T47D (cell line): ENCODE data around the gene RTN4R.
"Not testable (repeated sequence)": the region's sequence is repeated elsewhere in the genome, so short reads cannot be mapped to it uniquely, and the experiment has no call there.

Source experiments
- DNase-seq, 2 experiments: peaks; one replicate each; pipeline versions ENCODE4 v3.0.0 to v3.0.0-alpha.2; 2011 to 2012; ENCODE audit warnings: low read depth in 1 of 2, low spot score in 1 of 2
- JUND ChIP-seq: IDR thresholded peaks from 2 replicates; pipeline ENCODE4 v1.6.1; 2012; ENCODE audit warnings: low read depth
- in situ Hi-C: cut with HindIII; loops from 2 replicates; pipeline ENCODE4 v1.10.0; 2016; ENCODE audit warnings: low sequenced_read_pairs, low pct_unique_long_range_greater_than_20kb

Gene RTN4R

DNA sequence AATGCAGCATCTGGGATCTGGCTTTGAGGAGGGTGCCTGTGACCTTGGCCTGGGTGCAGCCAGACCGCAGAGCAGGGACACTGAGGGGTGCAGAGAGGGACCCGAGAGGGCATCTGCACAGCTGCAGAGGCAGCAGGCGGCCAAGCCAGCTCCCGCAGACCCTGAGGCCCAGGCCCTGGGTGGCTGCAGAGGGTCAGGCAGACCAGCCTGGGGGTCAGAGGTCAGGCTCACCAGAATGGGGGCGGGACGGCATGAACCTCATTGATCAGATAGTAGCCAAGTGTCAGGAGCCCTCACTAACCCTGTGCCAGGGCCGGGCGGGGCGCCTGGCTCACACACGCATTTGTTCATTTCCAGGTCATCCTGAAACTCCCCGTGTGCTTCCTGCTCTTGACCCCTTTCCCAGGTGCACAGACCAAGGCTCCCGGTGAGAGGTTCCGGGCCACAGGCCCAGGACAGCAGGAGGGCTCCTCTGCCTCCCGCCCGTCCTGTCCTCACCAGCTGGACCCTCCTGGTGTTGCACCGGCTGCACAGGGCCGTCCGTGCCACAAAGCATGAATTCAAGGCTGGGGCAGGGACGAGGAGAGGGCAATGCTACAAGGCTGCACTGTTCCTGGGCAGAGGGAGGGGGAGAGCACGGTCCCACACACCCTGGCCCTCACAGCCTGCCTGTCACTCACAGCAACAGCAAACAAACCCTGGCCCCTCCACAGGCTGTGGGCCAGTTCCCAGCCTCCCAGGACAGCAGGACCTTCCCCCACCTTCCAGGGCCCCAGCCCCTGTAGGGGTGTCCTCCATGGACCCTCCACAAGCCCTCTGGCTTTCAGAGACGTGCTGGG is 3.3 kb downstream of the RTN4R start:
- no peak for TF ChIP-seq JUND
- in situ Hi-C loops, result no loop called here
- DNase-seq, result no peak

DNA sequence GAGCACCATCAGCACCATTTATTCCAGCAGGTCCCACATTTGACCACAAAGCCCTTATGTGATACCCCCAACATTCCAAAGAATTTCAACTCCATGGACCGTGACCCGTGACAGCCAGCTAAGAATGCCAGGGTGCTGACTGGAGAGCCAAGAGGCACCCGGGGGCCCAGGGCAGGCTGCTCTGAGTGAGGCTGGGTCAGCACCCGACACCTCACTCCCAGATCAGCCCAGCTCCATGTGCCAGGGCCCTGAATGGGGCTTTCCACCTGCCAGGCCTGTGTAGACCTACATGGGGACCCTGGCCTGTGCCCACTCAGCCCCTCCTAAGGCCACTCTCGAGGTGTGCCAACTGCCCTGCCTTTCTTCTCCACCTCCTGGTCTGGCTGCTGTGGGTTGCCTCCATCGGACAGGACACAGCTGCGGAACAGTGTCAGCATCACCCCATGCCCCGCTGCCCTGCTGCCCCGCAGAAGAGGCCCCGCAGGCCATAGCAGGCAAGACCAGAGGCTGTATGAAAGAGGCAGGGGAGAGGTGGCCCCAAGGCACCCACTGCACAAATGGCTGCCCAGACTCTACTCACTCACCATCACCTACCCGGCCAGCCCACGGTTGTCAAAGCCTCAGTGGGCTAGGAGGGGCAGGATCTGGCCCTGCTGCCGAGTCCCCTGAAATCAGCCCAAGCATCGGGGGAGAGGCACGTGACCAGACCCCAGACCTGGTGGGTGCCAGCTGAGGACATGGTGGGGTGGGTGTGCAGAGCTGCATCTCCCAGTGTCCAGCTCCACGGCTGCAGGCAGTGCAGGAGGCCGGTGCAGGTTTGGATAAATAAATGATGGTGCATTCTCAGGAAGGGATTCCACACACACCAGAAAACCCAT is 4.5 kb downstream of the RTN4R start:
- DNase-seq, in situ Hi-C loops: not testable (repeated sequence)

DNA sequence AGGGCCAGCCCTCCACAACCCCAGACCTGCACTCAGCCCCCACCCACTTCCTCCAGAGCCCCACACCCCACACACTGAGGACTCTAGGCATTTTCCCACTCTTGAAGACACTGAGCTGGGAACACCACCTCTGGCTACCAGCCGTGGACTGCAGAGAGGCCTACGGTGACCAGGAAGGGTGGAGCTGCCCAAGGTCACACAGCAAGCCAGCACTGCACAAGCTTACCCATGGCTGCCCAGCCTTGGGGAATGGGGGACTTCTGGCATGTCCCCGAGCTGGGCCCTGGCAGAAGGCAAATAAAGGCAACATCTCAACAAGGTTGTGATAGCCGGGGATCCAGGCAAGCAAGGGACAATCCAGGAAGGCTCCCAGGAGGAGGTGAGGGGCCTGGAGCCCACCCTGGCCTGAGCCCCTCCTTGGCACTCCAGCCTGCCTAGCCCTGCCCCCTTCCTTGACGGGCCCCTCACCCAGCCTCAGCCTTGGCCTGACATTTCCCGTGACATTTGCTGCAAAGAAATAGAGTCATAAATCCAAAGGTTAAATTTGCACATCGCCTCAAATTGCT is 5.5 kb downstream of the RTN4R start:
- no peak for TF ChIP-seq JUND
- no peak for DNase-seq
- in situ Hi-C loops, result no loop called here

DNA sequence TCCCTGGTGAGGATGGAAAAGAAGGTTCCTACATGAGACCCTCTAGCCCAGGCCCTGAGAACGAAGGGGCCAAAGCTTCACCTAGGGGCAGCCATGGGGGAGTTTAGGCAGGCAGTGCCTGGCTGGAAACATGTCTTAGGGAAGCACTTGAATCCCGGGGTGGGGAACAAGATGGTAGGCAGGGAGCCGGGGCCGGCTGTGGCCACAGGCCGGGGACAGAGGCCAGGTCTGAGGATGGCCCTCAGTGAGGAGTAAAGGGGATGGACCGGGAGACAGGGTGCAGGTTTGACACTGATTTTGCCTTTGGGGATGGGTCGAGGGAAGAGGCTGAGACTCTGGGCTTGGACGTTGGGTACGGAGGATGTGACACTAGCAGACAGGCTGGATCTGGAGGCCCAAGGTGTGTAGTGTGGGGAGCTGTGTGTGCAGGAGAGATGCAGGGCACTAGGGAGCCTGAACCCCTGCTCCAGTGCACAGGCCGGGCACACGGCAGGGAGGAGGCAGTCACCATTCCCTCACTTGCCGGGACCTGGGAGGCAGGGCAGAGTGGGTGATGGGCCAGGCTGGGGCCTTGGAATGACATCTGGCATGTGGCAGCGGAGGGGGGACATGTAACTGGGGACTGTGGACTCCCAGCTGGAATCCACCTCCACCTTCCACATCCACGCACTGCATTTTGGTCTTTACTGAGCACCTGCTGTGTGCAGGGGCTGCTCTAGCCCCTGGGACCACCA is 6.1 kb downstream of the RTN4R start:
- DNase-seq, result no peak
- in situ Hi-C loops, result no loop called here
- TF ChIP-seq JUND, result no peak

DNA sequence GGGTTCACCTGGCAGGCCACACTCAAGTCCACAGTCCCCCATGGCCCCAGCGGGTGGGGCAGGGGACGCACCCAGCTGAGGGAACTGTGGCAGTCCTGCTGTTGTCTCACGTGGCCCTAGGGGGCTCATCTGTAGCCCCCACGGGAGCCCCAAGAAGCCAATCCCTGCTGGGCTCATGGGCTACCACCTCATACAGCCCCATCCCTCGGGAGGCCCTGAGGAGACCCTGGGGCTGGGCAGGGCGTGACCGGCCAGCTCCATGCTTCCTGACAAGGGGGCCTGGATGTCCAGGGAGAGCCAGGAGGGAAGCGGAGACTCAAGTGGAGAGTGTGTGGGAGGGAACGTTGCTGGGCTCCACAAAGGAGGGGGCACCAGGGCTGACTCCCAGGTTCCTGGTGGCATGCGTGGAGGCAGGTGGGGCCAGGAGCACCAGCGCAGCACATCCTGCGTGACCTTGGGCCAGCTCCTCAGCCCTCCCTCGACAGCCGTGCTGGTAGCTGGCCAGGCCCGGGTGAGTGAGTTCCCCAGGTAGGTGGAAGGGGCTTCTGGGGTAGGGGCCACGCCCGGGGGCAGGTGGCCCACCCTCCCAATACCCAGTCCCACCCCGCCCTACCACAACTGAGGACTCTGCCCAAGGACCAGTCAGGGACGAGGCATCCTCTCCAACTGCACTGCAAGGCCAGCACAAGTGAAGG is 7.9 kb downstream of the RTN4R start:
- no peak for DNase-seq
- in situ Hi-C loops, result no loop called here
- no peak for TF ChIP-seq JUND

DNA sequence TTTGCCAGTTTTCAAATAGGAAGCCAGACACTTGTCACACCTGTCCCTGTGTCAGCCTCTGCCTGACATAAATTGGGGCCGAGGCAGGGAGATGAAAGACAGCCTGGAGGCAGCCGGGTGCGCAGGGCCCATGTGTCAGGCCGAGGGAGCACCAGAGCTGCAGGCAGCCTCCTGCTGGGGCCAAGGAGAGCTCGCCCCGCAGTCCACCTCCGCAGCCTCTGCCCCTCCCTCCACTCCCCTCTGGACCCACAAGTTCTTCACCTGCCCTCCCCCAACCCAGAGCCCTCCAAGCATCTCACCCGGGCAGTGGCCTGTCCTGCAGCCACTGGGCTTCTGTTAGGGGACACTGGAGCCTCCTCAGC is 8.8 kb downstream of the RTN4R start:
- no peak for TF ChIP-seq JUND
- DNase-seq, result no peak
- in situ Hi-C loops, result no loop called here

DNA sequence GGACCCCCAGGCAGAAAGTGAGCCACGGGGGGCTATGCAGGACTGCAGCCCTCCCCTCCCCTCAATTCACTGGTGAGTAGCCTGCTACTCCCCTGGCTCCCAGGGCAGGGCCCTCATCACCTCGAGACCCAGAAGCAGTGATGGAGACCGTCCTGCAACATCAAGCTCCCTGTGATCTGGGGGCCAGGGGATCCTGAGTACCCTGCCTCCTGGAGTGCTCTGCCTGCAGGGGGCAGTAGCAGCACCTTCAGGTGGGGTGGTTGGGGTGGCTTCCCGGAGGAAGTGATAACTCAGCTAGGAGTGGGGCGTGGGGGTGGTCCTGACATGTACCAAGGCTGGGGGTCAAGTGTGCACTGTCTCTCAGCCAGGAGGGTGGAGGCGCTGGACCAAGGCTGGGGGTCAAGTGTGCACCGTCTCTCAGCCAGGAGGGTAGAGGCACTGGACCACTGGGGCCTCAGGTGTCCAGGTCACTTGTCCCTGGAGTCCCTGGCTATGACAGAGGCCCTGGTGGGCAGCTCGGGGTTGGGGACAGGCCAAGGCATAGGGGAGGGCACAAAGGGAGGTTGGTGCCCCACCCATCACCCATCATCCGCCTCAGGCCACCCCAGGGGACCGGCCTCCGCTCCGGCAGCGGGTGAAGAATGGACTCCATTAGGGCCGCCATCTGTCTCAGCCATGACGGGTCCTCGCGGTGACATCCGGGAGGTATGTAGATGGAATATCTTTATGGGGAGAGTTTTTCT is 9.4 kb downstream of the RTN4R start:
- in situ Hi-C loops, result no loop called here
- no peak for DNase-seq

DNA sequence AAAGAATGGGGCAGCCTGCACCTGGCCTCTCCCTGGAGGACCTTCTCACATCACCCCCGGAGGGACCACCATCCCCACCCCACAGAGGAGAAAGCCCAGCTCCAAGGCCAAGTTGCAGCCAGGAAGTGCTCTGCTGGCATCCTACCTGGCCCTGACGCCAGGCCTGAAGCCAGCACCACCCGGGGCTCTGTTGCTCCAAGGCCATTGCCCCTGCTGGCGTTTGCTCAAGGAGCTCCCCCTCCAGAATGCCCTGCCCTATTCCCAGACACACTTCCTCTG is 10.2 kb downstream of the RTN4R start:
- in situ Hi-C loops, result no loop called here
- TF ChIP-seq JUND, result no peak
- DNase-seq, result no peak

More for the DNA sequence above, 9.4 kb downstream of the RTN4R start:
- no peak for TF ChIP-seq JUND

DNA sequence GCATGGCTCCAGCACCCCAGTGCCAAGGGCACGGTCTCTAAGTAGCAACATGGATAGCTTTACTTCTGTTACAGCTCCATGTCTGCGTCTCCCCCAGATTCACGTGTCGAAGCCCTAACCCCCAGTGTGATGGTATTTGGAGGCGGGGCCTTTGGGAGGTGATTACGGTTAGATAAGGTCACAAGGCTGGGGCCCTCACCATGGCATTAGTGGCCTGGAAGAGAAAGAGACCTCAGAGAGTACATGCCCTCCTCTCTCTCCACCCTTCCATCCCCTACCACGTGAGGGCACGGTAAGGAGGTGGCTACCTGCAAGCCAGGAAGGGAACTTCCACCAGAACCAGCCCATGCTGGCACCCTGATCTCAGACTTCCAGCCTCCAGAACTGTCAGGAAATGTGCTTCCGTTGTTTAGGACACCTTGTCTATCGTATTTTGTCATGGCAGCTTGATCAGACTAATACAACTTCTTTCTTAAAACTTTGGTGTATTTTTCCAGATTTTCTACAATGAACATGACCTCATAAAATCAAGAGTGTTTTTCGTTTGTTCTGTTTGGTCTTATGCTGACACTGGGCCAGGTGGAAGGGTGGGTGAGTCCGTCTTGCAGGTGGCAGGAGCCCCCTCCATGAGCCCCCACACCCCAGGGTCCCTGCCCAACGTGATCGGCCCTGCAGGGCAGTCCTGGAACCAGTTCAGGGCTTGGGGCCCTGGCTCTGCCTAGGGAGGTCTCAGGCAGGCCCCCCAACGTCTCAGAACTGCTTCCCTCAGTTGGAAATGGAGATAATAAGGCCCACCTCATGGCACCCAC is 10.7 kb downstream of the RTN4R start:
- TF ChIP-seq JUND, result no peak
- no peak for DNase-seq
- in situ Hi-C loops, result no loop called here

DNA sequence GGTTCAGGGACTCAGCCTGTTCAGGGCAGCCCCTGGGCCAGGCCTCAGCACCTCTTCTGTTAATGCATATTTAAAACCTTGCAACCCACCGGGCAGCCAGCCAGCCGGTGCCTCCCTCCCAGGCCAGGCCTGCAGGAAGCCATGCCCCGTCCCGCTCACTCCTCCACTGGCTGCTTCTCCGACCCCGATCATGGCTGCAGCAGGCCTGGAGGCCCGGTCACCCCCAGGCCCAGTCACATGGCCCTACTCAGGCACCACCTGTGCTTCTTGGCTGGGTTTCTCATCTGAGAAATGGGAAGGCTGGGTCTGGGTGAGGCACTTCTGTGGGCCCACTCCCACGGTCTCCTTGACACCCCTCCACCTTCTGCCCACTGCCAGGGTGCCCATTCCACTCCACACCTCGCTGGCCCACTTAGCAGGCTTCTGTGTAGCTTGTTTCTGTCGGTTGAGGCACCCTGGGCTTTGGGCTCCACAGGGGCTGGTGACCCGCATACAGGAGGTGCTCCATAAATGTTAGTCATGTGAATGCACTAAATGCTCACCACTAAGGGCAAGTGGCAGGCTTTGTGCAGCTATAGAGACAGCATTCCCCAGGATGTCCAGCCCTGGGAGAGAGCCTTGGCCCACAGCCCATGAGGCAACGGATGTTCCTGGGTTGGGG is 11.4 kb downstream of the RTN4R start:
- in situ Hi-C loops, result no loop called here
- TF ChIP-seq JUND, result no peak
- DNase-seq, result no peak
